Neuronal stem cell (in vitro differentiated cells): ENCODE data around the gene RHOF.

Experiments used
- DNase-seq: peaks from one replicate; pipeline ENCODE4 v3.0.0-alpha.2; 2013; ENCODE audit warnings: low spot score
- H2AFZ ChIP-seq: one replicate; pipeline ENCODE4 v1.6.1; 2013; ENCODE audit warnings: mild to moderate bottlenecking, low read length, inconsistent platforms
- H2AK5ac ChIP-seq: 2 replicates; pipeline ENCODE4 v1.6.1; 2013; ENCODE audit warnings: low read depth, mild to moderate bottlenecking, inconsistent platforms, low read length, moderate library complexity, mixed read lengths
- H2BK120ac ChIP-seq: 2 replicates; pipeline ENCODE4 v1.6.1; 2013; ENCODE audit warnings: low read depth, mild to moderate bottlenecking, inconsistent platforms, low read length, moderate library complexity, mixed read lengths
- H2BK12ac ChIP-seq: one replicate; pipeline ENCODE4 v1.6.1; 2013; ENCODE audit warnings: low read length, inconsistent platforms
- H2BK15ac ChIP-seq: 2 replicates; pipeline ENCODE4 v1.6.1; 2013; ENCODE audit warnings: mild to moderate bottlenecking, low read length, inconsistent platforms, mixed read lengths
- H2BK5ac ChIP-seq: one replicate; pipeline ENCODE4 v1.6.1; 2013; ENCODE audit warnings: inconsistent platforms, mild to moderate bottlenecking, low read length, moderate library complexity
- H3K14ac ChIP-seq: one replicate; pipeline ENCODE4 v1.6.1; 2013; ENCODE audit warnings: low read length, inconsistent platforms
- H3K18ac ChIP-seq: 2 replicates; pipeline ENCODE4 v1.6.1; 2013; ENCODE audit warnings: low read length, inconsistent platforms
- H3K23ac ChIP-seq: 2 replicates; pipeline ENCODE4 v1.6.1; 2013; ENCODE audit warnings: low read depth, mild to moderate bottlenecking, mixed read lengths, low read length, inconsistent platforms; ENCODE audit not compliant: poor library complexity
- H3K27ac ChIP-seq: replicated peaks from 3 replicates; pipeline ENCODE4 v1.5.1; 2013; ENCODE audit warnings: low read length, inconsistent platforms
- H3K27me3 ChIP-seq, 3 experiments: 2 replicates each; pipeline ENCODE4 v1.6.1; 2013; ENCODE audit warnings: low read length in 3 of 3, mild to moderate bottlenecking in 2 of 3, inconsistent platforms in 1 of 3, low read depth in 1 of 3, mixed read lengths in 1 of 3, moderate library complexity in 1 of 3; ENCODE audit not compliant: control insufficient read depth in 3 of 3, insufficient read depth in 3 of 3
- H3K36me3 ChIP-seq, 2 donors: replicated peaks in 1 of 2; 2 replicates each; pipeline ENCODE4 v1.6.1; 2013; ENCODE audit warnings: low read length in 2 of 2; ENCODE audit not compliant: control insufficient read depth in 2 of 2, insufficient read depth in 2 of 2
- H3K4ac ChIP-seq: 2 replicates; pipeline ENCODE4 v1.6.1; 2013; ENCODE audit warnings: inconsistent platforms, mild to moderate bottlenecking, low read length, moderate library complexity
- H3K4me1 ChIP-seq, 2 donors: 1 replicate in 1 of 2; 2 replicates in 1 of 2; pipeline ENCODE4 v1.6.1; 2013; ENCODE audit warnings: low read length in 2 of 2, low read depth in 1 of 2; ENCODE audit not compliant: control insufficient read depth in 2 of 2, insufficient read depth in 1 of 2
- H3K4me2 ChIP-seq: one replicate; pipeline ENCODE4 v1.6.1; 2013; ENCODE audit warnings: mild to moderate bottlenecking, low read length, inconsistent platforms; ENCODE audit not compliant: insufficient read depth, poor library complexity, severe bottlenecking
- H3K4me3 ChIP-seq, 2 donors: 2 replicates each; pipeline ENCODE4 v1.5.1; 2013; ENCODE audit warnings: low read length in 2 of 2, mild to moderate bottlenecking in 2 of 2, inconsistent platforms in 1 of 2, moderate library complexity in 1 of 2
- H3K79me1 ChIP-seq: one replicate; pipeline ENCODE4 v1.6.1; 2013; ENCODE audit warnings: low read depth, mild to moderate bottlenecking, inconsistent platforms, low read length, moderate library complexity
- H3K9ac ChIP-seq: one replicate; pipeline ENCODE4 v1.6.1; 2013; ENCODE audit warnings: mild to moderate bottlenecking, low read depth, low read length, inconsistent platforms; ENCODE audit not compliant: poor library complexity
- H3K9me3 ChIP-seq, 2 donors: replicated peaks in 1 of 2; 2 replicates each; pipeline versions ENCODE3 to v1.6.1; 2013; ENCODE audit warnings: low read length in 2 of 2, mild to moderate bottlenecking in 2 of 2, inconsistent platforms in 1 of 2, low read depth in 1 of 2, mixed read lengths in 1 of 2, moderate library complexity in 1 of 2; ENCODE audit not compliant: control insufficient read depth in 2 of 2, insufficient read depth in 1 of 2
- H4K8ac ChIP-seq: one replicate; pipeline ENCODE4 v1.6.1; 2013; ENCODE audit warnings: low read depth, mild to moderate bottlenecking, inconsistent platforms, low read length, moderate library complexity
- H4K91ac ChIP-seq: one replicate; pipeline ENCODE4 v1.6.1; 2013; ENCODE audit warnings: low read length, low read depth, mild to moderate bottlenecking, inconsistent platforms; ENCODE audit not compliant: poor library complexity
- WGBS, 2 donors: extraction: QIAGEN DNeasy Blood & Tissue Kit; methylation state at CpG; one replicate each; pipeline ENCODE4 v1.1.7; 2013; ENCODE audit warnings: missing lambda C conversion rate in 2 of 2, mixed read lengths in 1 of 2; ENCODE audit not compliant: insufficient read length in 2 of 2, insufficient replicate concordance in 1 of 2; ENCODE audit errors: extremely low coverage in 2 of 2; 5-methylcytosine and 5-hydroxymethylcytosine counted together

The RHOF gene

GRCh38 chr12:121805171-121806008, 11.9 kb upstream of the RHOF start:
- Histone ChIP-seq H3K36me3 (peaks cover 24 to 51% of the 10 kb centered on the region in 2 donors), H2BK15ac (peak overlapping the region; percentile 58), H2AFZ (peak overlapping the region; percentile 72), H3K27ac (no peak overlapping the region), H2BK120ac (no peak overlapping the region), H3K79me1 (peaks cover 10% of the 10 kb centered on the region), H3K27me3 (no peaks in the 10 kb centered on the region), H3K14ac (peak overlapping the region; percentile 99), H3K4me2 (peak overlapping the region; percentile 98), H2BK5ac (peak overlapping the region; percentile 90), H3K9me3 (no peaks in the 10 kb centered on the region), H3K18ac (peak overlapping the region; percentile 96), H4K8ac (no peak overlapping the region), H3K4ac (no peak overlapping the region), H4K91ac (no peak overlapping the region), H3K23ac (peak overlapping the region; percentile 80), H3K4me1 (peaks cover 8 to 19% of the 10 kb centered on the region in 2 donors), H2AK5ac (peak overlapping the region; percentile 46), H2BK12ac (no peak overlapping the region), H3K9ac (peak overlapping the region; percentile 90), H3K4me3 (peak overlapping the region; percentile 56 to 83)
- no CpG with 5 or more reads among the region's 45 CpGs for WGBS, 2 donors
- DNase-seq, result no peak

- Histone ChIP-seq H3K36me3 (peaks cover 19 to 42% of the 10 kb centered on the region in 2 donors), H2BK12ac (no peak overlapping the region)
Observed at GRCh38 chr12:121804417-121805111, 11.1 kb upstream of the RHOF start.

GRCh38 chr12:121803861-121804416, 10.5 kb upstream of the RHOF start, which contains the start of gene SETD1B:
Gene SETD1B (plus strand): TSS chr12:121804009. CDS start chr12:121804738, 729 bp downstream.
- peak within 1 kb of the TSS; percentile 33 for H2BK15ac ChIP-seq
- peak within 1 kb of the TSS; percentile 94 for H2AK5ac ChIP-seq
- peak within 1 kb of the TSS; percentile 90 for H3K9ac ChIP-seq
- peaks cover 12 to 24% of the 10 kb centered on the region in 2 donors for H3K4me1 ChIP-seq
- H3K27ac ChIP-seq, result peak within 1 kb of the TSS; percentile 98
- peak within 1 kb of the TSS; percentile 85 for H3K23ac ChIP-seq
- H3K4me2 ChIP-seq, result peak within 1 kb of the TSS; percentile 98
- no peak within 1 kb of the TSS for H2BK12ac ChIP-seq
- peaks cover 16 to 41% of the 10 kb centered on the region in 2 donors for H3K36me3 ChIP-seq
- H3K4ac ChIP-seq, result peak within 1 kb of the TSS; percentile 84
- H3K79me1 ChIP-seq, result peaks cover 14% of the 10 kb centered on the region
- peak within 1 kb of the TSS; percentile 86 for H2AFZ ChIP-seq
- peak within 1 kb of the TSS; percentile 56 to 83 for H3K4me3 ChIP-seq
- peak within 1 kb of the TSS; percentile 97 for H3K18ac ChIP-seq
- no peak for DNase-seq
- H3K14ac ChIP-seq, result peak within 1 kb of the TSS; percentile 99
- no CpG with 5 or more reads among the region's 74 CpGs for WGBS, 2 donors
- no peak within 1 kb of the TSS for H4K91ac ChIP-seq
- no peaks in the 10 kb centered on the region for H3K9me3 ChIP-seq
- peak within 1 kb of the TSS; percentile 99 for H2BK120ac ChIP-seq
- H2BK5ac ChIP-seq, result peak within 1 kb of the TSS; percentile 80
- H4K8ac ChIP-seq, result no peak within 1 kb of the TSS
- H3K27me3 ChIP-seq, result no peaks in the 10 kb centered on the region

More at GRCh38 chr12:121804417-121805111, 11.1 kb upstream of the RHOF start:
- Histone ChIP-seq H3K27ac (peak overlapping the region; percentile 98), H2AFZ (peak overlapping the region; percentile 72), H3K18ac (peak overlapping the region; percentile 96), H2AK5ac (peak overlapping the region; percentile 46), H3K4me1 (peaks cover 8 to 19% of the 10 kb centered on the region in 2 donors), H2BK5ac (peak overlapping the region; percentile 80), H2BK15ac (peak overlapping the region; percentile 33), H4K91ac (no peak overlapping the region), H3K4me3 (peak overlapping the region; percentile 56 to 83), H3K27me3 (no peaks in the 10 kb centered on the region), H3K79me1 (peaks cover 11% of the 10 kb centered on the region), H2BK120ac (no peak overlapping the region), H4K8ac (no peak overlapping the region), H3K9ac (peak overlapping the region; percentile 90), H3K4ac (no peak overlapping the region), H3K14ac (peak overlapping the region; percentile 99), H3K4me2 (peak overlapping the region; percentile 98), H3K23ac (no peak overlapping the region), H3K9me3 (no peaks in the 10 kb centered on the region)
- no peak for DNase-seq
- no CpG with 5 or more reads among the region's 63 CpGs for WGBS, 2 donors
